Activated T-cell treated with anti-CD3 and anti-CD28 coated beads, Interleukin-2, amount 50 U/mL, for 4 hours (primary cell): ENCODE measurements around the gene GUSB. TPM values are rescaled to one million over a fixed set of nuclear protein-coding genes. Genes with fewer than 3 reads are reported as not detected.

Source experiments
- ATAC-seq, 2 donors: fragments of 200-7000 bp; cut with Tn5 transposase; one replicate each; pipeline ENCODE4 v1.10.0; 2021
- DNase-seq: peaks from one replicate; pipeline ENCODE4 v3.0.0-alpha.2; 2020
- H3K27me3 Mint-ChIP-seq: one replicate; pipeline ENCODE4 v1.8.0; 2021; ENCODE audit warnings: low read depth, mixed read lengths
- H3K36me3 Mint-ChIP-seq: one replicate; pipeline ENCODE4 v1.8.0; 2022; ENCODE audit warnings: mixed read lengths; ENCODE audit not compliant: insufficient read depth
- H3K4me1 Mint-ChIP-seq: one replicate; pipeline ENCODE4 v1.8.0; 2021; ENCODE audit warnings: low read depth, mixed read lengths
- H3K4me3 Mint-ChIP-seq: one replicate; pipeline ENCODE4 v1.8.0; 2021; ENCODE audit warnings: mild to moderate bottlenecking, moderate library complexity, mixed read lengths
- H3K9me3 Mint-ChIP-seq: one replicate; pipeline ENCODE4 v1.8.0; 2021; ENCODE audit warnings: mixed read lengths
- total RNA-seq, 3 donors: library from RNA; stranded (reverse); gene quantifications; one replicate each; pipeline ENCODE4 v1.2.1, GENCODE V29; 2021

GUSB gene
- total RNA-seq, 3 donors from 2014 or later = 40.3 to 46.7 (median 41.5) TPM

DNA sequence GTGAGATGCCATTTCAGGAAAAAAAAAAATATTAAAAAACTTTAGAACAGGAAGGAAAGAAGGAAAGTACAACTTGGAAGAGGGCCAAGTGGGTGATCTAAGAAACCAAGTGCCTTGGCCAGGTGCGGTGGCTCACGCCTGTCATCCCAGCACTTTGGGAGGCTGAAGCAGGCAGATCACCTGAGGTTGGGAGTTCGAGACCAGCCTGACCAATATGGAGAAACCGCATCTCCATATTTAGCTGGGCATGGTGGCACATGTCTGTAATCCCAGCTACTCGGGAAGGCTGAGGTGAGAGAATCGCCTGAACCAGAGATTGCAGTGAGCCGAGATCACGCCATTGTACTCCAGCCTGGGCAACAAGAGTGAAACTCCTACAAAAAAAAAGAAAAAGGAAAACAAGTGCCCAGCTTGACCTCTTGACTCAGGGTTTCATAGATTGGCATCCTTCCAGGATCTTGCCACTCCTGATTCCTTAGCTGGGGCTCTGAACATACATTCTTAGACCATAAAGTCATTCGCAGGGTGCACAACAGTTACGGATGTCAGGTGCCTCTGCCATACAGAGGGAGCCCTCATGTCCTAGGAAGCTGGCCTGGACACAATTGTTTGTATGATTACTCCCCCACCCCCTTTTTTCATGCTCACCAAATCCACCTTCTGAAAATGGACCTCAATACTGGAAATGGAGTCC is 2.1 kb upstream of the GUSB start:
- Mint-ChIP-seq H3K27me3 (no peaks in the 10 kb centered on the region), H3K4me3 (no peak overlapping the region), H3K9me3 (no peaks in the 10 kb centered on the region), H3K4me1 (peaks cover 8% of the 10 kb centered on the region), H3K36me3 (no peaks in the 10 kb centered on the region)
- no peak for ATAC-seq
- DNase-seq = no peak

DNA sequence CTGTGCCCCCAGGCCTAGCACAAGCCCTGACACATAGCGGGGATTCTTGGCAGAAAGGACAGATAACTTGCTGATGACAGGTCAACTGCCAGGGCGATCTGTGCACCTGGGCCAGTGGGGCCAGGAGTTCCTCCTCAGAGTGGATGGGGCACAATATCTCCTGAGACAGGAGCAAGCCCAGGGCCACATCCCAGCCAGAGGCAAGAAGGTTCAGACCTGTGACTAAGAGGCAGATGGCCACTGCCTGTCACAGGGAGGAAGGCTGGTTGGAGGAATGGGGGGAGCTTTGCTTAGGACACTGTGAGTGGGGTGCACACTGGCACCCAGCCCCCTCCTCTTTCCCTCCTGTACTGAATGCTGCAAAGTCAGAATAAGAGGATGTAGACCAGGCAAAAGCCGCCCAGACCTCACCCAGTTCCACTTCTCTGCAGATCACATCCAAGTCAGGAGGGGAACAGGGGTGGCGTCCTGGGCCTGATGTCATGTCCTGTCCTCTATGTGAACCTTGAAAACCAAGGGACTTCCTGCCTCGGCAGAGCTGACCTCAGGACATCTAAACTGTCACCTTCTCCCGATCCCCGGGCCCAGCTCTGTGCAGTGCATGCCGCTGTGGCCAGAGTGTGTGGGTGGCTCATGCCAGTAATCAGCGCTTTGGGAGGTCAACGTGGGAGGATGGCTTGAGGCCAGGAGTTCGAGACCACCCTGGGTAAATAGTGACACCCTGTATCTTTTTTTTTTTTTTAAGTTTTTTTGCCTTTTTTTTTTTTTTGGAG is 1.3 kb downstream of the GUSB start:
- H3K4me1 Mint-ChIP-seq = peaks cover 8% of the 10 kb centered on the region
- ATAC-seq (peak; percentile 16 to 37), DNase-seq (no peak)
- no peaks in the 10 kb centered on the region for H3K27me3 Mint-ChIP-seq
- peak overlapping the region; percentile 80 for H3K4me3 Mint-ChIP-seq
- peaks cover 5% of the 10 kb centered on the region for H3K36me3 Mint-ChIP-seq
- no peaks in the 10 kb centered on the region for H3K9me3 Mint-ChIP-seq

DNA sequence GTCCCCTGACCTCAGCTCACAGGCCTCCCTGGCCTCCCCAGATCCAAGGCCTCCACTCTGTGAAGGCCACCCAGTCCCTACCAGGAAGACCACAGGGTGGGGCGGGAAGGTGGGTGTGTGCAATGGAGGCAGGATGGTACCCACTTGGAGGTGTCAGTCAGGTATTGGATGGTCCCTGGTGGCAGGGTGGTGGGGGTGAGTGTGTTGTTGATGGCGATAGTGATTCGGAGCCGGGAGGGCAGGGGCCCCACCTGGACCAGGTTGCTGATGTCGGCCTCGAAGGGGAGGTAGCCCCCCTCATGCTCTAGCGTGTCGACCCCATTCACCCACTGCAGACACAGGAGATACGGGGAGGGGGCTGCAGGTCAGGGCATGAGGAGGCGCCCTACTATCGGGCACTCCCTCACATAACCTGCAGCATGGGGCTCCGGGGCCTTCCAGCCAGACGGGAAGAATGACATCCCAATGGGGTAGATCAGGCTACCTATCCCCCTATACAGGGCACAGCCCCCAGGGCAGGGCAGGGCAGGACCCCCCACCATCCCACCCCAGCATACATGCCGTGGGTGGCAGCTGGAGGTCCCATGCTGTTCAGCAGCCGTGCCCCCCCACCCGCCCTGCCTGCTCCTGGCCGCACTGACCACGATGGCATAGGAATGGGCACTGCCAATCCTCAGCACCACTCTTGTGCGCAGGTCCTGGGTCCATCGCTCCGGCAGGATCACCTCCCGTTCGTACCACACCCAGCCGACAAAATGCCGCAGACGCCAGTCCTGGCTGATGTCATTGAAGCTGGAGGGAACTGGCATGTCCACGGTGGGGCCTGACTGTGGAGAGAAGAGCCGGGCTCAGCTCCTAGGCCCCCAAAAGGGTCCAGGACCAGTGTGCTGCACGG is 2.2 kb downstream of the GUSB start:
- ATAC-seq (no peak), DNase-seq (no peak)
- Mint-ChIP-seq H3K27me3 (no peaks in the 10 kb centered on the region), H3K36me3 (peaks cover 5% of the 10 kb centered on the region), H3K4me3 (peak overlapping the region; percentile 11), H3K9me3 (no peaks in the 10 kb centered on the region), H3K4me1 (peaks cover 8% of the 10 kb centered on the region)

DNA sequence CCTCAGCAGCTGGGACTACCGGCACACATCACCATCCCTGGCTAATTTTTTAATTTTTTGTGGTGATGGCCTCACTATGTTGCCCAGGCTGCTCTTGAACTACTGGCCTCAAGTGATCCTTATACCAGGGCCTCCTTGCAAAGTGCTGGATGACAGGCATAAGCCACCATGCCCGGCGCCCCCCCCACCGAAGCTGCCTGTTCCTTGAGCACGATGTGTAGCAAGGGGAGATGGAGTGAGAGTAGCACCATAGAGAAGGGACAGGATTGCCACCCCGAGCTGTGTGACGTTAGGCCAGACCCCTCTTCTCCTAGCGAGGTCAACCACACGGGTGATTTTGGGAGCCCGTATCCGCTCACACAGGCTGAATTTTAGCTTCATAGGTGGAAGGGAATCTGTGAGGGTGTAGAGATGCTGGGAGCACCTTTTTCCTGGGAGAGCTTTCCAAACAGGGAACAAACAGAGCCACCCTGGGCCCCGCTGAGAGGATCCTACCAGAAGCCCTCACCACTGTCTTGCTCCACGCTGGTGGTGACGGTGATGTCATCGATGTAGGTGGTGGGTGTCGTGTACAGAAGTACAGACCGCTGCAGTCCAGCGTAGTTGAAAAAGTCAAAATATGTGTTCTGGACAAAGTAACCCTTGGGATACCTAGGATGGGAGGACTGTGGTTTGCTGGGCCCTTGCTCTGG is 3.0 kb downstream of the GUSB start:
- DNase-seq = no peak
- no peaks in the 10 kb centered on the region for H3K9me3 Mint-ChIP-seq
- peak overlapping the region; percentile 11 for H3K4me3 Mint-ChIP-seq

DNA sequence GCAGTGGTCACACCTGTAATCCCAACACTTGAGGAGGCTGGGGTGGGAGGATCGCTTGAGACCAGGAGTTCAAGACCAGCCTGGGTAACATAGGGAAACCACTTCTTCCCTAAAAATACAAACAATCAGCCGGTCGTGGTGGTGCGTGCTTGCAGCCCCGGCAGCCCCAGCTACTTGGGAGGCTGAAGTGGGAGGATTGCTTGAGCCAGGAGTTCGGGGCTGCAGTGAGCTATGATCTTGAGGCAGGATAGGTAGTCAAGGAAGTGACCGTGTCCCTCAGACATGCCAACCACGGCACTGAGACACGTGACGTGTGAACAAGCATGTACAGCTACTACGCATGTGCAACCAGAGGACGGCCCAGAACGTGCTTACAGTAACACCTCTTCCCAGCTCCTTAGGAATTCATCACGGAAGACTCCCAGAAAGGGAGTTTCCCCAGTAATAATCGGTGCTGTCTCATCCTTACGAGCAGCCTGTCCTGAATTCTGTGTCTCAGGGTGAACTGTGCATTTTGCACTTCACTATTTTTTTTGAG is 5.3 kb downstream of the GUSB start:
- Mint-ChIP-seq H3K27me3 (no peaks in the 10 kb centered on the region), H3K4me1 (peaks cover 8% of the 10 kb centered on the region), H3K36me3 (peaks cover 15% of the 10 kb centered on the region), H3K9me3 (no peaks in the 10 kb centered on the region), H3K4me3 (no peak overlapping the region)
- ATAC-seq = no peak
- DNase-seq = no peak

More for the DNA sequence above, 3.0 kb downstream of the GUSB start:
- Mint-ChIP-seq H3K4me1 (peaks cover 8% of the 10 kb centered on the region), H3K36me3 (peaks cover 6% of the 10 kb centered on the region), H3K27me3 (no peaks in the 10 kb centered on the region)
- ATAC-seq = no peak

DNA sequence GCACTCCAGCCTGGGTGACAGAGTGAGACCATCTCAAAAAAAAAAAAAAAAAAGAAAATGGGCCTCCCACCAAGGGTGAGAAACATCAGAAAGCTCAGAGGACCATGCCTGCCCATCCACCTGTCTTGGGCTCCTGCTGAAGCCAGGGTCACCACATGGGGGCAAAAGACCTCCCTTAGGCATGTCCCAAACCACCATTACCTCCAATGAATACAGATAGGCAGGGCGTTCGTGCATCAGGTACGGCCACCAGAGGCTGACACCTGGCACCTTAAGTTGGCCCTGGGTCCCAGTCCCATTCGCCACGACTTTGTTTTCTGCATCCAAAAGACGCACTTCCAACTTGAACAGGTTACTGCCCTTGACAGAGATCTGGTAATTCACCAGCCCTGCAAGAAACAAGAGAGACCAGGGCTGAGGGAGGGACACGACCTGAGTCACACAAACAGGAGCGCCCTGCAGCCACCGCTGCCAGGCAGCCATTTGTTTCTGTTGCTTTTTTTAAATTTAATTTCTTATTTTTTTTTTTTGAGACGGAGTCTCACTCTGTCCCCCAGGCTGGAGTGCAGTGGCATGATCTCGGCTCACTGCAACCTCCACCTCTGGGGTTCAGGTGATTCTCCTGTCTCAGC is 6.1 kb downstream of the GUSB start:
- H3K36me3 Mint-ChIP-seq = peaks cover 17% of the 10 kb centered on the region
- no peak overlapping the region for H3K4me3 Mint-ChIP-seq
- H3K4me1 Mint-ChIP-seq = peaks cover 8% of the 10 kb centered on the region
- ATAC-seq (no peak), DNase-seq (no peak)
- H3K9me3 Mint-ChIP-seq = no peaks in the 10 kb centered on the region
- H3K27me3 Mint-ChIP-seq = no peaks in the 10 kb centered on the region

DNA sequence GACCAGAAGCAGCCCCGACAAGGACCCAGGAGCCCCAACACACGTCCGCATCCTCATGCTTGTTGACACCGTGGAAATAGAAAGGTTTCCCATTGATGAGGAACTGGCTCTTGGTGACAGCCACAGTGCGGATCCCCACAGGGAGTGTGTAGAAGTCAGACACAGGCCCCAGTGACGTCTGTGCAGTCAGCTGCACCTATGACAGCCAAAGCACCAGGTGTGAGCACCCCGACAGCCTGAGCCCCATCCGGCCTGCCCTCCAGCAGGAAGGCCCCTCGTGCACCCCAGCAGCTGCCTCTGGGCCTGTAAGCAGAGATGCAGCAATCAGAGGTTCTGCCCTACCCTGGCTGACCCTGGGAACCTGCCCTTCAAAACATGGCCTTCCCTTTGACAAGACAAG is 7.1 kb downstream of the GUSB start:
- peaks cover 21% of the 10 kb centered on the region for H3K36me3 Mint-ChIP-seq
- no peaks in the 10 kb centered on the region for H3K27me3 Mint-ChIP-seq
- H3K4me1 Mint-ChIP-seq = no peaks in the 10 kb centered on the region
- H3K4me3 Mint-ChIP-seq = no peak overlapping the region
- DNase-seq (no peak), ATAC-seq (no peak)
- H3K9me3 Mint-ChIP-seq = no peaks in the 10 kb centered on the region

DNA sequence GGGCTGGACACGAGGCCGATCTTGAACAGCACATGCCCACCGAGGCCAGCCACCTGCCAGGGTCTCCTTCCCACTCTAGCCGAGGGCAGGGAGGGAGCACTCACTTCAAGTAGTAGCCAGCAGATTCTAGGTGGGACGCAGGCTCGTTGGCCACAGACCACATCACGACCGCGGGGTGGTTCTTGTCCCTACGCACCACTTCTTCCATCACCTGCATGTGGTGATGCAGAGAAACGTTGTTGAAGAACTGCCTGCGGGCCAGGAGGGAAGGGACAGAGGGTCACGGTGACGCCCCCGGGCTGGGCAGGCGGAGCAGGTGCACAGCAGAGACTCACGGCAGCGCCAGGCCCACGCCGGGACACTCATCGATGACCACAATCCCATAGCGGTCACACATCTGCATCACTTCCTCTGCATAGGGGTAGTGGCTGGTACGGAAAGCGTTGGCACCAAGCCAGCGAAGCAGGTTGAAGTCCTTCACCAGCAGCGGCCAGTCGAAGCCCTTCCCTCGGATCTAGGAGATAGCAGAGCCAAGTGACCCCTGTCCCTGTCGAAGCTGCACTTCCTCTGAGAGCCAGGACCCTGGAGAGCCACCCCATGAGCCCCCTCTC is 7.7 kb downstream of the GUSB start:
- ATAC-seq (no peak), DNase-seq (no peak)
- Mint-ChIP-seq H3K27me3 (no peaks in the 10 kb centered on the region), H3K4me1 (no peaks in the 10 kb centered on the region), H3K36me3 (peaks cover 26% of the 10 kb centered on the region), H3K4me3 (no peak overlapping the region), H3K9me3 (no peaks in the 10 kb centered on the region)

DNA sequence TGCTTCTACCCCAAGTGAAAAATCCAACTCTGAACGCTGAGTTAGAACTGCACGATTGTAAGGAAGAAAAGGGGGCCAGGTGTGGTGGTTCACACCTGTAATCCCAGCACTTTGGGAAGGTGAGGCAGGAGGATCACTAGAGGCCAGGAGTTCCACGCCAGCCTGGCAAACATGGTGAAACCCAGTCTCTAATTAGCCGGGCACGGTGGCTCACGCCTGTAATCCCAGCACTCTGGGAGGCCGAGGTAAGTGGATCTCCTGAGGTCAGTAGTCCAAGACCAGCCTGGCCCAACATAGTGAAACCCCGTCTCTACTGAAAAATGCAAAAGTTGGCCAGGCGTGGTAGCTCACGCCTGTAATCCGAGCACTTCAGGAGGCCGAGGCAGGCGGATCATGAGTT is 9.0 kb downstream of the GUSB start:
- ATAC-seq (no peak), DNase-seq (no peak)
- Mint-ChIP-seq H3K4me1 (no peaks in the 10 kb centered on the region), H3K9me3 (no peaks in the 10 kb centered on the region), H3K36me3 (peaks cover 30% of the 10 kb centered on the region), H3K4me3 (no peak overlapping the region), H3K27me3 (no peaks in the 10 kb centered on the region)

DNA sequence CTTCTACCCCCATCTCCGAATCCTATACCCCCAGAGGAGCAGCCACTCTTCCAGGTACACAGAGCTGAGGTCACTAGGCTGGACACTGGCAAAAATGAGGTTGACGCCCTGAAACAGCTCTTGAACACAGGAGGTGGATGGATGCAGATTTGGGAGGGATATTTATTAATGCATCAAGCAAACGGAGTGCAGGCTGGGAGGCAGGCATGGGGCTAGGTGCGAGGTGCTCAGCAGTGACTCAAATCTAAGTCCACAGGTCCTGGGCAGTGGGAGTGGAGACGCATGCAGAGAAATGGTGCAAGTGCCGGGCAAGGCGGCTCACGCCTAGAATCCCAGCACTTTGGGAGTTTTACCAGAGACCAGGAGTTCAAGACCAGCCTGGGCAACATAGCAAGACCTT is 11.0 kb downstream of the GUSB start:
- H3K27me3 Mint-ChIP-seq = no peaks in the 10 kb centered on the region
- H3K9me3 Mint-ChIP-seq = no peaks in the 10 kb centered on the region
- H3K4me1 Mint-ChIP-seq = no peaks in the 10 kb centered on the region
- peaks cover 36% of the 10 kb centered on the region for H3K36me3 Mint-ChIP-seq
- no peak overlapping the region for H3K4me3 Mint-ChIP-seq
- DNase-seq = no peak
- ATAC-seq = no peak

DNA sequence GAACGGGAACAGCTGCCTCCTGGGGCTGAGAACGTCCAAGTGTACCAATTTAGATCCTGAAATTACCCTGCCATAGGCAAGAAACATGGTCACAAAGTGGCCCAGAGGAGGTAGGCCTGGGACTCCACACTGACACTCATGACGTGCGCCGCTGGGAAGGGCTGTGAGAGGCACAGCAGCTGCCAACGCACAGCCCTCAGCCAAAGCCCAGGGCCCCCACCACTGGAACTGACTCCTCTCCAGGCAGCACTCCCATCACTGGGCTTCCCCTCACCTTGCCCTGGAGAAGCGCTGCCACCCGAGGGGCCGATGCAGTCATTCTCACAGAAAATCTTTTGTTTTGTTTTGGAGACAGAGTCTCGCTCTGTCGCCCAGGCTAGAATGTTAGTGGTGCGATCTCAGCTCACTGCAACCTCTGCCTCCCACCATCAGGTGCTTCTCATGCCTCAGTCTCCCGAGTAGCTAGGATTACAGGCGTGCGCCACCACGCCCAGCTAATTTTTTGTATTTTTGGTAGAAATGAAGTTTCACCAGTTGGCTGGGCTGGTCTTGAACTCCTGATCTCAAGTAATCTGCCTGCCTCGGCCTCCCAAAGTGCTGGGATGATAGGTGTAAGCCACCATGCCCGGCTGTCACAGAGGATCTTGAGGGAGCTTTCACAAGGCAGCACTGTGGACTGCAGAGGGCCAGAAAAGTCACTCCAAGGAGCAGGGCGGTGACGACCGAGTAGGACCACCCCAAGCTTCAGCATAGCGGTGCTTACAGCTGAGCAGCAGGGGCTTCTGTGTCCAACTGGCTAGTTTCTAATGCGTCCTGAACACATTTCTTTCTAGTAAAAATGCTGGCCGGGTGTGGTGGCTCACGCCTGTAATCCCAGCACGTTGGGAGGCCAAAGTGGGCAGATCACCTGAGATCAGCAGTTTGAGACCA is 13.5 kb downstream of the GUSB start:
- H3K27me3 Mint-ChIP-seq = no peaks in the 10 kb centered on the region
- no peaks in the 10 kb centered on the region for H3K4me1 Mint-ChIP-seq
- H3K9me3 Mint-ChIP-seq = no peaks in the 10 kb centered on the region
- peaks cover 38% of the 10 kb centered on the region for H3K36me3 Mint-ChIP-seq
- DNase-seq (no peak), ATAC-seq (no peak)
- H3K4me3 Mint-ChIP-seq = no peak overlapping the region

DNA sequence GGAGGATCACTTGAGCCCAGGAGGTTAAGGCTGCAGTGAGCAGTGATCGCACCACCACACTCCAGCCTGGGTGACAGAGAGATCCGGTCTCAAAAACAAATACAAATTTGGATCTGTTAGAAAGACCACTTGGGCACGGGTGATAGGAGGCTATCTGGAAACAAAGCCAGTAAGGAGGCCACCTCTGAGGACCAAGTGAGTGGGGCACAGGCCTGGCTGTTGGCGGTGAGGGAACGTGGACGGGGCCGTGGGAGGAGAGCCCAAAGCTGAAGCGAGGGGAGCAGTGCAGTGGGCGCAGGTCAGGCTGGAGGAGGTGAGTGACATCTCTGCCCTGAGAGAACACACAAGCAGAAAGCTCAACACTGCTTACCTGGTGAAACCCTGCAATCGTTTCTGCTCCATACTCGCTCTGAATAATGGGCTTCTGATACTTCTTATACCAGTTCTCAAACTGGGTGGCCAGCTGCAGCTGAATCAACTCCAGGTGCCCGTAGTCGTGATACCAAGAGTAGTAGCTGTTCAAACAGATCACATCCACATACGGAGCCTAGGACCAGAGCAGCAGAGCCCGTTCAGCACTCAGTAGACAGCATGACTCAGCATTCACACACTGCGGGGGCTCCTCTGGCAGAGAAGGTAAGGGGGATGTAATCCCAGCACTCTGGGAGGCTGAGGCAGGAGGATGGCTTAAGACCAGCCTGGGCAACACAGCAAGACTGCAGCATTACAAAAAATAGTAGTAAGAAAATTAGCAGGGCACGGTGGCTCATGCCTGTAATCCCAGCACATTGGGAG is 14.5 kb downstream of the GUSB start:
- Mint-ChIP-seq H3K9me3 (no peaks in the 10 kb centered on the region), H3K4me1 (no peaks in the 10 kb centered on the region), H3K27me3 (no peaks in the 10 kb centered on the region), H3K4me3 (no peak overlapping the region), H3K36me3 (peaks cover 41% of the 10 kb centered on the region)
- no peak for DNase-seq
- ATAC-seq = no peak
